HepG2 (cell line): ENCODE results near the gene ZFP36L2. TPM values are rescaled to one million over a fixed set of nuclear protein-coding genes. Genes with fewer than 3 reads are reported as not detected.
A peak's percentile ranks its signal among the peaks of the same experiment; 100 is the strongest.

Experiments
- CCDC6 ChIP-seq: sonication (generic); formaldehyde crosslinking; IDR thresholded peaks from 2 replicates; pipeline ENCODE4 v1.8.1; 2022; ENCODE audit warnings: mild to moderate bottlenecking, missing genetic modification reagents, moderate library complexity
- EZH2 ChIP-seq: conservative IDR thresholded peaks from 2 replicates; pipeline ENCODE4 v1.6.1; 2012; ENCODE audit warnings: mild to moderate bottlenecking, low read depth, low read length, moderate library complexity
- HNRNPLL ChIP-seq: fragments of 200-400 bp; formaldehyde crosslinking; IDR thresholded peaks from 2 replicates; pipeline ENCODE4 v1.6.1; 2017; ENCODE audit warnings: mild to moderate bottlenecking, low read depth, low read length; ENCODE audit not compliant: poor library complexity, severe bottlenecking
- NCOR1 ChIP-seq: fragments of 200-600 bp; sonication (generic); IDR thresholded peaks from 2 replicates; pipeline ENCODE4 v1.7.0; 2017; ENCODE audit warnings: antibody characterized with exemption, low read length, borderline replicate concordance
- PCBP1 ChIP-seq: fragments of 200-400 bp; formaldehyde crosslinking; IDR thresholded peaks from 2 replicates; pipeline ENCODE4 v1.6.1; 2017; ENCODE audit warnings: mild to moderate bottlenecking, low read depth, low read length, borderline replicate concordance
- PTBP1 ChIP-seq: fragments of 200-400 bp; formaldehyde crosslinking; IDR thresholded peaks from 2 replicates; pipeline ENCODE4 v1.6.1; 2018; ENCODE audit warnings: low read length, low read depth; ENCODE audit not compliant: poor library complexity, severe bottlenecking
- REL ChIP-seq: sonication (generic); formaldehyde crosslinking; conservative IDR thresholded peaks from 2 replicates; pipeline ENCODE4 v1.8.0; 2022; ENCODE audit warnings: mild to moderate bottlenecking, missing genetic modification reagents, moderate library complexity
- SP1 ChIP-seq, 2 experiments: fragments of 450-650 bp in 1 of 2; sonication (generic) in 1 of 2; formaldehyde crosslinking in 1 of 2; IDR thresholded peaks; 2 replicates each; pipeline versions ENCODE4 v1.4.0 to v1.6.1; 2016 to 2020; ENCODE audit warnings: missing genetic modification reagents in 1 of 2
- YY1 ChIP-seq: IDR thresholded peaks from 2 replicates; pipeline ENCODE4 v1.6.1; 2011; ENCODE audit warnings: low read length, low read depth, moderate library complexity, mild to moderate bottlenecking; ENCODE audit not compliant: insufficient read depth, insufficient replicate concordance
- ZMAT3 ChIP-seq: sonication (generic); formaldehyde crosslinking; conservative IDR thresholded peaks from 2 replicates; pipeline ENCODE4 v1.7.0; 2021; ENCODE audit warnings: missing genetic modification reagents
- ZNF430 ChIP-seq: sonication (generic); formaldehyde crosslinking; IDR thresholded peaks from 2 replicates; pipeline ENCODE4 v1.9.0; 2021; ENCODE audit warnings: mild to moderate bottlenecking, missing genetic modification reagents
- ZNF598 ChIP-seq: sonication (generic); formaldehyde crosslinking; IDR thresholded peaks from 2 replicates; pipeline ENCODE4 v1.5.1; 2020; ENCODE audit warnings: mild to moderate bottlenecking, missing genetic modification reagents, borderline replicate concordance
- ZNF713 ChIP-seq: sonication (generic); formaldehyde crosslinking; IDR thresholded peaks from 2 replicates; pipeline ENCODE4 v1.4.0; 2020; ENCODE audit warnings: mild to moderate bottlenecking, missing genetic modification reagents
- ZNF782 ChIP-seq: sonication (generic); formaldehyde crosslinking; IDR thresholded peaks from 2 replicates; pipeline ENCODE4 v1.4.0; 2020; ENCODE audit warnings: missing genetic modification reagents, mild to moderate bottlenecking, borderline replicate concordance
- polyA plus RNA-seq, 8 experiments: library from polyadenylated mRNA; depleted of rRNA in 3 of 8; stranded (reverse) in 7 of 8; unstranded in 1 of 8; fragments of >200 nt; fragmentation: Illumina TruSeq in 4 of 8; extraction: Trizol in 4 of 8; gene quantifications; 2 replicates each; pipeline versions ENCODE4 v1.2.1 to v1.2.3, GENCODE V29; 2011 to 2016; ENCODE audit warnings: low read depth in 4 of 8, missing spikeins in 1 of 8, mixed read lengths in 1 of 8; ENCODE audit not compliant: insufficient read depth in 1 of 8
- total RNA-seq, 5 experiments: library from RNA; depleted of rRNA; stranded (reverse); fragments of >200 nt; fragmentation: Illumina TruSeq; extraction: Trizol; gene quantifications; 2 replicates each; pipeline ENCODE4 v1.2.3, GENCODE V29; 2016; ENCODE audit warnings: low read depth in 1 of 5
- TF ChIP-seq, protein P1 (sequence below): sonication (generic); formaldehyde crosslinking; IDR thresholded peaks from 2 replicates; pipeline ENCODE4 v1.4.0; 2020; ENCODE audit warnings: missing genetic modification reagents
- TF ChIP-seq, protein P2 (sequence below): sonication (generic); formaldehyde crosslinking; IDR thresholded peaks from 2 replicates; pipeline ENCODE4 v1.4.0; 2020; ENCODE audit warnings: low read depth, mild to moderate bottlenecking, missing genetic modification reagents
- TF ChIP-seq, protein P3 (sequence below): IDR thresholded peaks from 2 replicates; pipeline ENCODE4 v1.6.1; 2012; ENCODE audit warnings: low read depth, low read length, improper control_type of control experiment
- TF ChIP-seq, protein P4 (sequence below): sonication (generic); formaldehyde crosslinking; IDR thresholded peaks from 2 replicates; pipeline ENCODE4 v1.4.0; 2020; ENCODE audit warnings: mild to moderate bottlenecking, missing genetic modification reagents

The ZFP36L2 gene
- total and polyA plus RNA-seq, 2 of the 13 experiments (the other 11 are each of a cell fraction or from before 2014, with no cell fraction given) = 11.2 to 21.8 TPM

DNA sequence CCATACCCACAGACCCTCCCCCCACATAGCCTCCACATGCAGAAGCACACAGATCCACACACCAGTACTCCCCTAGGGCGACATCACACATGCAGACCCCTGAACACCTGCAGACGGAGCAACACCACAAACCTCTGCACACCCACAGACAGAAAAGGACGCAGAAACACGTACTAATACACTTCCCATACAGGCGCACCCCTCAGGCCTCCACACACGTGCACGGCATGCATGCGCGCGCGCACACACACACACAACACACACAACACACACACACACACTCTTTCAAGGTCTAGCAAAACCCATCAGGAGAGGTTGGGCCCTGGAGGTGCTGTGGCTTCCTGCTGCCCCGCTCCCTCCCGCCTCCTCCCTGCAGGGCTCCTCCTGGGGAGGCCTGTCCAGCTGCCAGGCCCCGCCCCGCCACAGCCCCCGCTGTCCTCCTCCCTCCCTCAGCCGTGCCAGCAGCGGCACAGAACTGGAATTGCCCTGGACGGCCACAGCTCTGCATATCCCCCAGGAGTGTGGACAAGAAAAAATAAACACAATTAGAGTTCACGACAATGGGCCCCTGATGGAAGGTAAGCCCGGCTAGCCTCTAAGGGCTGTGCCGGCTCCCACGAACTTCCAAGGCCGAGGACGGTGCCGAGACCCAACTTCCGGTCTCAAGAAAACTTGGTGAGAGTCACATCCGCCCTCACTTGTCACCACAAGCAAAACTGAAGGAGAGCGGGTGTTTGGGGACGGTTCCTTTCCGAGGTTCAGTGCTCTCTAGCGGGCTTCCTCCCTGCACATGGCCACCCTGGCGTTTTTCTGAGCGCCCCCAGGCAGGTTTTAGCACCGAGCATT, 6.8 kb downstream of the ZFP36L2 start (continued):
- TF ChIP-seq, protein P1, sequence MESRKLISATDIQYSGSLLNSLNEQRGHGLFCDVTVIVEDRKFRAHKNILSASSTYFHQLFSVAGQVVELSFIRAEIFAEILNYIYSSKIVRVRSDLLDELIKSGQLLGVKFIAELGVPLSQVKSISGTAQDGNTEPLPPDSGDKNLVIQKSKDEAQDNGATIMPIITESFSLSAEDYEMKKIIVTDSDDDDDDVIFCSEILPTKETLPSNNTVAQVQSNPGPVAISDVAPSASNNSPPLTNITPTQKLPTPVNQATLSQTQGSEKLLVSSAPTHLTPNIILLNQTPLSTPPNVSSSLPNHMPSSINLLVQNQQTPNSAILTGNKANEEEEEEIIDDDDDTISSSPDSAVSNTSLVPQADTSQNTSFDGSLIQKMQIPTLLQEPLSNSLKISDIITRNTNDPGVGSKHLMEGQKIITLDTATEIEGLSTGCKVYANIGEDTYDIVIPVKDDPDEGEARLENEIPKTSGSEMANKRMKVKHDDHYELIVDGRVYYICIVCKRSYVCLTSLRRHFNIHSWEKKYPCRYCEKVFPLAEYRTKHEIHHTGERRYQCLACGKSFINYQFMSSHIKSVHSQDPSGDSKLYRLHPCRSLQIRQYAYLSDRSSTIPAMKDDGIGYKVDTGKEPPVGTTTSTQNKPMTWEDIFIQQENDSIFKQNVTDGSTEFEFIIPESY (CRISPR knock-in tag) = no peak
- TF ChIP-seq CCDC6 (CRISPR knock-in tag) (peak; percentile 48; the same call in 1 of the 2 replicates), REL (CRISPR knock-in tag) (0 out of 2 replicates have a peak, but pooled peaks have one; percentile 54), EZH2 (no peak), ZNF782 (CRISPR knock-in tag) (no peak; the same call in 1 of the 2 replicates), ZNF713 (CRISPR knock-in tag) (no peak), ZNF430 (CRISPR knock-in tag) (peak; percentile 49), HNRNPLL (no peak), ZNF598 (CRISPR knock-in tag) (no peak; the same call in 1 of the 2 replicates), NCOR1 (peak; percentile 63; the same call in 1 of the 2 replicates), YY1 (peak; percentile 9), PCBP1 (0 out of 2 replicates have a peak, but pooled peaks have one; percentile 43), SP1 (IDR thresholded peaks at IDR 0.05) (0 out of 2 replicates have a peak, but pooled peaks have one; percentile 2), SP1 (CRISPR knock-in tag; IDR thresholded peaks at IDR 0.05) (peak; percentile 76; the same call in 1 of the 2 replicates), ZMAT3 (peak; percentile 95), PTBP1 (peak; percentile 51)
- TF ChIP-seq, protein P2, sequence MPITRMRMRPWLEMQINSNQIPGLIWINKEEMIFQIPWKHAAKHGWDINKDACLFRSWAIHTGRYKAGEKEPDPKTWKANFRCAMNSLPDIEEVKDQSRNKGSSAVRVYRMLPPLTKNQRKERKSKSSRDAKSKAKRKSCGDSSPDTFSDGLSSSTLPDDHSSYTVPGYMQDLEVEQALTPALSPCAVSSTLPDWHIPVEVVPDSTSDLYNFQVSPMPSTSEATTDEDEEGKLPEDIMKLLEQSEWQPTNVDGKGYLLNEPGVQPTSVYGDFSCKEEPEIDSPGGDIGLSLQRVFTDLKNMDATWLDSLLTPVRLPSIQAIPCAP (CRISPR knock-in tag) = no peak; the same call in 1 of the 2 replicates
- TF ChIP-seq, protein P3, sequence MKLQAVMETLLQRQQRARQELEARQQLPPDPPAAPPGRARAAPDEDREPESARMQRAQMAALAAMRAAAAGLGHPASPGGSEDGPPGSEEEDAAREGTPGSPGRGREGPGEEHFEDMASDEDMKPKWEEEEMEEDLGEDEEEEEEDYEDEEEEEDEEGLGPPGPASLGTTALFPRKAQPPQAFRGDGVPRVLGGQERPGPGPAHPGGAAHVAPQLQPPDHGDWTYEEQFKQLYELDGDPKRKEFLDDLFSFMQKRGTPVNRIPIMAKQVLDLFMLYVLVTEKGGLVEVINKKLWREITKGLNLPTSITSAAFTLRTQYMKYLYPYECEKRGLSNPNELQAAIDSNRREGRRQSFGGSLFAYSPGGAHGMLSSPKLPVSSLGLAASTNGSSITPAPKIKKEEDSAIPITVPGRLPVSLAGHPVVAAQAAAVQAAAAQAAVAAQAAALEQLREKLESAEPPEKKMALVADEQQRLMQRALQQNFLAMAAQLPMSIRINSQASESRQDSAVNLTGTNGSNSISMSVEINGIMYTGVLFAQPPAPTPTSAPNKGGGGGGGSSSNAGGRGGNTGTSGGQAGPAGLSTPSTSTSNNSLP = no peak
- TF ChIP-seq, protein P4, sequence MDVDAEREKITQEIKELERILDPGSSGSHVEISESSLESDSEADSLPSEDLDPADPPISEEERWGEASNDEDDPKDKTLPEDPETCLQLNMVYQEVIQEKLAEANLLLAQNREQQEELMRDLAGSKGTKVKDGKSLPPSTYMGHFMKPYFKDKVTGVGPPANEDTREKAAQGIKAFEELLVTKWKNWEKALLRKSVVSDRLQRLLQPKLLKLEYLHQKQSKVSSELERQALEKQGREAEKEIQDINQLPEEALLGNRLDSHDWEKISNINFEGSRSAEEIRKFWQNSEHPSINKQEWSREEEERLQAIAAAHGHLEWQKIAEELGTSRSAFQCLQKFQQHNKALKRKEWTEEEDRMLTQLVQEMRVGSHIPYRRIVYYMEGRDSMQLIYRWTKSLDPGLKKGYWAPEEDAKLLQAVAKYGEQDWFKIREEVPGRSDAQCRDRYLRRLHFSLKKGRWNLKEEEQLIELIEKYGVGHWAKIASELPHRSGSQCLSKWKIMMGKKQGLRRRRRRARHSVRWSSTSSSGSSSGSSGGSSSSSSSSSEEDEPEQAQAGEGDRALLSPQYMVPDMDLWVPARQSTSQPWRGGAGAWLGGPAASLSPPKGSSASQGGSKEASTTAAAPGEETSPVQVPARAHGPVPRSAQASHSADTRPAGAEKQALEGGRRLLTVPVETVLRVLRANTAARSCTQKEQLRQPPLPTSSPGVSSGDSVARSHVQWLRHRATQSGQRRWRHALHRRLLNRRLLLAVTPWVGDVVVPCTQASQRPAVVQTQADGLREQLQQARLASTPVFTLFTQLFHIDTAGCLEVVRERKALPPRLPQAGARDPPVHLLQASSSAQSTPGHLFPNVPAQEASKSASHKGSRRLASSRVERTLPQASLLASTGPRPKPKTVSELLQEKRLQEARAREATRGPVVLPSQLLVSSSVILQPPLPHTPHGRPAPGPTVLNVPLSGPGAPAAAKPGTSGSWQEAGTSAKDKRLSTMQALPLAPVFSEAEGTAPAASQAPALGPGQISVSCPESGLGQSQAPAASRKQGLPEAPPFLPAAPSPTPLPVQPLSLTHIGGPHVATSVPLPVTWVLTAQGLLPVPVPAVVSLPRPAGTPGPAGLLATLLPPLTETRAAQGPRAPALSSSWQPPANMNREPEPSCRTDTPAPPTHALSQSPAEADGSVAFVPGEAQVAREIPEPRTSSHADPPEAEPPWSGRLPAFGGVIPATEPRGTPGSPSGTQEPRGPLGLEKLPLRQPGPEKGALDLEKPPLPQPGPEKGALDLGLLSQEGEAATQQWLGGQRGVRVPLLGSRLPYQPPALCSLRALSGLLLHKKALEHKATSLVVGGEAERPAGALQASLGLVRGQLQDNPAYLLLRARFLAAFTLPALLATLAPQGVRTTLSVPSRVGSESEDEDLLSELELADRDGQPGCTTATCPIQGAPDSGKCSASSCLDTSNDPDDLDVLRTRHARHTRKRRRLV = 0 out of 2 replicates have a peak, but pooled peaks have one; percentile 72
